GM12891 (cell line): ENCODE results near the gene PPM1G.

ENCODE experiments used
- PAX5 ChIP-seq: IDR thresholded peaks from 2 replicates; pipeline ENCODE4 v1.6.1; 2011; ENCODE audit warnings: low read length, moderate library complexity, mild to moderate bottlenecking; ENCODE audit not compliant: insufficient read depth, severe bottlenecking
- POLR2A ChIP-seq: IDR thresholded peaks from 2 replicates; pipeline ENCODE4 v1.6.1; 2011; ENCODE audit warnings: low read depth, low read length, control low read depth
- POLR2AphosphoS5 ChIP-seq: IDR thresholded peaks from 2 replicates; pipeline ENCODE4 v1.6.1; 2011; ENCODE audit warnings: low read depth, low read length, control low read depth
- POU2F2 ChIP-seq: IDR thresholded peaks from 2 replicates; pipeline ENCODE4 v1.6.1; 2011; ENCODE audit warnings: low read depth, mild to moderate bottlenecking, control low read depth, low read length, moderate library complexity
- SPI1 ChIP-seq: IDR thresholded peaks from 2 replicates; pipeline ENCODE4 v1.6.1; 2011; ENCODE audit warnings: low read depth, low read length, control low read depth
- TAF1 ChIP-seq: IDR thresholded peaks from 2 replicates; pipeline ENCODE4 v1.6.1; 2011; ENCODE audit warnings: low read depth, low read length, control low read depth

DNA sequence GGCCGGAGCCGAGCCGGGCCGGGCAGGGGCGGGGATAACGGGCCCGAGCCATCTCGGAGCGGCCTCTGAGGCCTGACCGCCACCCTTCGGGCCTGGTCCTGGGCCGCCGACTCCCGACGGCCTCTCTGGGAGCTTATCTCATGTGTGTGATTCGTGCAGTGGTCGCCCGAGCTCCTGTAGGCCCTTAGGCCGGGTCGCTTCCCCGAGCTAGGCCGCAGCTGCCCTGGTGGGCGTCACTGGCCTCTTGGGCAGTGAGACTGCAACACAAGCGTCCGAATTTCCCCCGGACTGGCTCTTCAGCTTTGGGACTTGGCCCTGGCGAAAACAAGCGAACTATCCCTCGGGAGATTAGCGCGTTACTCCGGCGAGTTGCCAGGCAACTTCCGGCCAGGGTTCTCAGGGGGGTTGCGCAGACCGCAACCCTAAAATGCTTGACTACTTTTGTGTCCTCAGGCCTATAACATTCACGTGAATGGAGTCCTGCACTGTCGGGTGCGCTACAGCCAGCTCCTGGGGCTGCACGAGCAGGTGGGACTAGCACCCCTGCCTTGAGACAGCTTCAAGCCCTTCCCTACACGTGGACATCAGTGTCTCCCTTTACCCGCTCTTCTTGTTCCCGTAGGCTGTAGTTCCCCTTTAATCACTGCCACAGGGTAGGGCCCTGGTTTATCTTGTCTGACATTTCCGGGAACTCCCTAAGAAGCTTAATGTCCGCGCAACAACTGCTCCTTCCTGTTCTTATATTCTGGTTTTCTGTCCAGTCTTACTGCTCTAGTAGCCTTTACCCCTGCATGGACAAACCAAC, 38.4 kb downstream of the PPM1G start:
- TF ChIP-seq PAX5 = no peak
- TF ChIP-seq POLR2A = peak; percentile 69
- peak; percentile 16; the same call in 1 of the 2 replicates for TF ChIP-seq TAF1
- TF ChIP-seq POLR2AphosphoS5 = peak; percentile 62
- TF ChIP-seq SPI1 = no peak
- peak; percentile 38; the same call in 1 of the 2 replicates for TF ChIP-seq POU2F2
